ENCODE data around the gene IL11.
"Not testable (repeated sequence)": the region's sequence is repeated elsewhere in the genome, so short reads cannot be mapped to it uniquely, and the experiment has no call there.

IL11 gene

GRCh38 chr19:55350620-55351315, 19.5 kb downstream of the IL11 start:
- DNase-seq (ENCODE audit: low spot score), result no peak

DNA sequence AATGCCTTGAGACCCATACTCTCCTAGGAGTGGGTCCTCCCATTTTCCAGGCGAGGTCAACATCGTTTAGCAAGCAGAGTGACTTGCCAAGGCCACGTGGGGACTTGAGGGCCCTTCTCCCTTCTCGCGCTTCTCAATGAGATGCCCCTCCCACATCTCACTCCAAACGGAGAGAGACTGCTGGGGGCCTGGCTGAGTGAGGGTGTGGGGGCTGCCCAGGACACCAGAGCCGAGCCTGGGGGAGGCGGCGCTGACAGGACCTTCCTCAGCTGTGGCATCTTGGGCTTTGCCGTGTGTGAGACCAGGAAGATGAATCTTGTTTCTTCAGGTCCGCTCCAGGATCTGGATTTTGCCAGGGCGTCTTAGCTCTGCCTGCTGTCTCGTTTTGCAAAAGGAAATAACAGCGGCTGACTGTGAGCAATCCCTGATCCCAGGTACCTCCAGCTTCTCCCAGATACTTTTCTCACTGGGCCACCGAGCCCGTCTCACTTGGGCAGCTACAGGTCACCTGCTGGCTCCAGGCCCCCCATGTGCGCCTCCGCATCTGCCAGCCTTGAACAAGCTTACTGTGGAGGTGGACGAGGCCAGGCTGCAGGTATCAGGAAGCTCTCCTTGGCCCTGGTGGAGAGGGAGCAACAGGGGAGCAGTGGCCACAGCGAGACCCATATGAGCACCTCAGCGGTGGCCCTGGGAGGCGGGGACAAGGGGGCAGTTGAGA, 21.8 kb downstream of the IL11 start:
- DNase-seq (ENCODE audit: low spot score), result peak; percentile 59

- DNase-seq (ENCODE audit: low spot score), result no peak
Measured at GRCh38 chr19:55347442-55348009, 22.7 kb downstream of the IL11 start.

DNA sequence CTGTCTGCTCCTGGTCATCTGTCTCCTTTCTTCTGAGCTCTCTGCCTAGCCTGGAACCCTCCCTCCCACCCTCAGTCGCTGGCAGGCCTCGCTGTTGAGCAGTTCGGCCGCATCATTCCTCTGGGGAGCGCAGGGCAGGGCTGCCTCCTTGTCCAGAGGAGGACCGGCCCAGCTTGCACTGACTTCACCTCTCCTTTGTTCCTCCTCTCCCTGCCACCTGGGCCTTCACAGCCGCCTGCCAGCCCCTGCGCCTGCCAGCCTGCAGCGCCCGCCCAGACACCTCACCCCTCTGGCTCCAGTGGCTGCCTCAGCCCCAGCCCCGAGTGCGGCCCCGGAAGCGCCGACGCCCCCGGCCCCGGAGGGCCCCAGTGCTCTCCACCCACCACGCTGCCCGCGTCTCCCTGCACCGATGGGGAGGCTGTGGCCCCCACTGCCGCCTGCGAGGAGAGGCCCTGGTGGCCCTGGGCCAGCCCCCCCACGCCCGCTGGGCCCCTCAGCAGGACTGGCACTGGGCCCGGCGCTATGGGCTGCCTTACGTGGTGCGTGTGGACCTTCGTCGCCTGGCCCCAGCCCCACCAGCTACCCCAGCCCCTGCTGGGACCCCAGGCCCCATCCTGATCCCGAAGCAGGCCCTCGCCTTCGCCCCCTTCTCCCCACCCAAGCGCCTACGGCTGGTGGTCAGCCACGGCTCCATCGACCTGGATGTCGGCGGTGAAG, 23.4 kb downstream of the IL11 start:
- no peak for DNase-seq (ENCODE audit: low spot score)

DNA sequence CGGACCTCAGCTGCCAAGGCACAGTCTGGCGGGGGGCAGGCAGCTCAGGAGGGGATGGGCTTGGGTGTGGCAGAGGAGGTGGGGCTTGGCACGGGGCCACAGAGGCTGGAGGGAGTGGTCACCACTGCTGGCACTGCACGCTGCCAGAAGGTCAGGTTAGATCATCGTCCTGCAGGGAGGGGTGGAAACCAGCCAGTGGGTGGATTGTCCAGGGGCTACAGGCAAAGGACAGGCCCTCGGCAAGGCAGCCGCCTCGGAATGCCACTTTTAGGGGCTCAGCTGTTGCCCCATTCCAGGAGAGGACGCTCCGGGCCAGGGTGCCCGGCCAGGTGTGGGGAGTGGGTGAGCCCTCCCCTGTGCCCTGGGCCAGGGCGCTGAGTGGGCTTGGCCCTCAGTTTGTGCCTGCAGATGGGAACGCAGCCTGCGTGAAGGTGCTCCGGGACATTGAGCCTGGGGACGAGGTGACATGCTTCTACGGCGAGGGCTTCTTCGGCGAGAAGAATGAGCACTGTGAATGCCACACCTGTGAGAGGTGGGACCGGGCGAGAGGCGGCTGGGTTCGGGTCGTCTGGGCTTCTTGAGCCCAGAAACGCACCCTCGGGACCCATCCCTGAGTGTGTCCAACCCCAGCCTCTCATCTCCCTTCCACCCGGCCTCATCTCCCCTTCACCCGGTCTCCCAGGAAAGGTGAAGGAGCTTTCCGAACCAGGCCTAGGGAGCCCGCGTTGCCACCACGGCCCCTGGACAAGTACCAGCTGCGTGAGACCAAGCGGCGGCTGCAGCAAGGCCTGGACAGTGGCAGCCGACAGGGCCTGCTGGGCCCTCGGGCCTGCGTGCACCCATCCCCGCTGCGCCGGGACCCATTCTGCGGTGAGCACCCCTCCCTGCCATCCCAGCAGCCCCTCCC, 24.2 kb downstream of the IL11 start:
- peak; percentile 80 for DNase-seq (ENCODE audit: low spot score)

GRCh38 chr19:55345101-55345817, 25.0 kb downstream of the IL11 start:
- no peak for DNase-seq (ENCODE audit: low spot score)

GRCh38 chr19:55344444-55344843, 25.8 kb downstream of the IL11 start:
- DNase-seq (ENCODE audit: low spot score), result no peak

DNA sequence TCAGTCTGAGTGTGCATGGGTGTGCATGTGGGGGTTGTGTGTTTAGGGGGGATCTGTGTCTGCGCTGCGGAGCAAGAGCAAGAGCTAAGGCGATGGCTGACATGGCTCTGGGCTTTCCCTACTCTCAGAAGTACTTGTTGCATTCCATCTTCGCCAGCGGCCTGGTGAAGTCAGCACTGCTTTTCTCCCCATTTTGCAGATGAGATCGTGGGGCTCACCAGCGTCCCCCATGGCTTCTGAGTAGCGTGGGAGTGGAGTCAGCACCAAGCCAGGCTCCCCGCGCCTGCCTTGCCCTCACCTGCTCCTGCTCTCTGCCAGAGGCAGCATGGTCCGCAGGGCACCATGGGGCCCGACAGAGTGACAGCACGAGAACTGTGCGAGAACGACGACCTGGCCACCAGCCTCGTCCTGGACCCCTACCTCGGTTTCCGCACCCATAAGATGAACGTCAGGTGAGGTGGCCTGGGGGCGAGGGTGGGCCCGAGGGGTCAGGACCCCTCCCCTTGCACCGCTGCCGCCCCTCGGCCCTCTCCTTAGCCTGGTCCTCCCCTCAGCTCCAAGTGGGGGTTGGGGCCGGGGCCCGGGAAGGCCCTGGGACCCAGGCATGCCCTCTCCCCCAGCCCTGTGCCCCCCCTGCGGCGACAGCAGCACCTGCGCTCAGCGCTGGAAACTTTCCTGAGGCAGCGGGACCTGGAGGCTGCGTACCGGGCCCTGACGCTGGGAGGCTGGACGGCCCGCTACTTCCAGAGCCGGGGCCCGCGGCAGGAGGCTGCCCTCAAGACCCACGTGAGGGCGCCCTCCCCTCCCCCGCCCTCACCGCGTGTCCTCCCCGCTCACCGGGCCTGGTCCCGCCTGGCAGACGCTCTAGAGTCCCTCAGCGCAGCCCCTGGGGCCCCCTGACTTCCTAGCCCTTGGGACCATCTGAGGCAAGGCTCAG, 28.4 kb downstream of the IL11 start:
- no peak for DNase-seq (ENCODE audit: low spot score)

GRCh38 chr19:55341171-55341588, 29.1 kb downstream of the IL11 start:
- DNase-seq (ENCODE audit: low spot score), result peak; percentile 82

GRCh38 chr19:55340784-55341147, 29.5 kb downstream of the IL11 start:
- no peak for DNase-seq (ENCODE audit: low spot score)

- no peak for DNase-seq (ENCODE audit: low spot score)
Measured at GRCh38 chr19:55339889-55340783, 30.1 kb downstream of the IL11 start.

DNA sequence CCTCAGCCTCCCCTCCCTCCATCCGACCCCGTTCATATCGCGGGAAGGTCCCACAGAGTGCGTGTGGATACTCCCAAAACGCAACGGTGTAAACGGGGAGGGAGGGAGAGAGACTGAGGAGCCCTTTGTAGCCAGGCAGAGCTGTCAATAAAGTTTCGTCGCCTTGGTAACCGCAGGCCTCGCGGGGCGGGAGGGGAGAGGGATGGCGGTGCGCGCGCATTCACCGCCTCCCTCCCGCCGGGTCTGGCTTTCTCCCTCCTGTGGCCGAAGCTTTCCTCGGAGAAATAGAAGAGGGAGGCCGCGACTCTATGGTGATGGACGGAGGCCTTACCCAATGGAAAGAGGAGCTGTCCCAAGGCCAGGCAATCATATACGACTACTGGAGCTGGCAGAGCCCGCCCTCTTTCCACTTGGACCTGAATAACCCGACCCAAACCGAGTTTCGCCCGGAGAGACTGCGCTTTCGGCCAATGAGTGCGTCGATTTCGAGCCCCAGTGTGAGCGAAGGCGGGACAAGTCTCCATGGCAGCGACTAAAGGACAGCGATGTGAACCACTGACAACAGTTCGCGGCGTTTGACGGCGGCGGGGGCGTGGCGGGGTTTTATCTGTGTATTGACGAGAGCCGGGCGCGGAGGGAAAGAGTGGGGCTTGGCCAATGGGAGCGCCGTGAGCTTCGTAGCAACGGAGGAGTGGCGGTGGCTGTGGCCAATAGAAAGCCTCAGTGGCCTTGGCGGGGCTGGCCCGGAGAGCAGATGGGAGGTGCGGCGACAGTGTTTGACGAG, 31.0 kb downstream of the IL11 start, which contains the start of gene KMT5C:
TSS of gene KMT5C (plus strand) at position 772 of the 784 bp plus-strand sequence. CDS start 2,061 bp downstream, outside the sequence.
- peak; percentile 100 for DNase-seq (ENCODE audit: low spot score)

DNA sequence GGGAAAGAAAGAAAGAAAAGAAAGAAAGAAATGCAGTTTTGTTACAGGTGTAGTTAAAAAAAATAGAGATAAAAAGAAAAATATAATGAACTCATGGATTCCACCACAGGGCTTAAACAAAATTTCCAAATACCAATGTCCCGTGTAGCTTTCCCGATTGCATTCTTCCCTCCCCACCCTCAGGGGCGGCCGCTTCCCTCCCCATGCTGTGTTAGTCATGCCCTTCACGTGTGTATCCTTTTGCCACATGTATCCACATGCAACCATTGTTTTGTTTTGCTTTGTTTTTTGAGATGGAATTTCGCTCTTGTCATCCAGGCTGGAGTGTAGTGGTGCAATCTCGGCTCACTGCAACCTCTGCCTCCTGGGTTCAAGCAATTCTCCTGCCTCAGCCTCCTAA, 34.2 kb downstream of the IL11 start:
- no peak for DNase-seq (ENCODE audit: low spot score)

DNA sequence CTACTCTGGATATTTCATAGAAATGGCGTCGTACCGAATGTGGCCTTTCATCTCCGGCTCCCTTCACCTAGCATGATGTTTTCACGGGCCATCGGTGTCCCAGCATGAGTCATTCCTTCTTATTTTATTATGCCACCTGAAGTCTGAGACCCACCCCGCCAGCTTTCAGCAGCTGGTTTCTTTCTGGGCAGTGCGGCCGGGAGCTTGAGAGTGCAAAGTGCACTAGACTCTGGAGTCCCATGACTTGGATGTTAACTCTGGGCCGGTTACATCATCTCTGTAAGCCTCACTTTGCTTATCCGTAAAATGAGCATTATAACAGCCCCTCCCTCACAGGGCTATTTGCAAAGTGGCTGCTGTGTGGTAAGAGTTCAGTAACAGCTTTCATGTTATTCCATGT, 36.4 kb downstream of the IL11 start:
- DNase-seq (ENCODE audit: low spot score), result no peak

DNA sequence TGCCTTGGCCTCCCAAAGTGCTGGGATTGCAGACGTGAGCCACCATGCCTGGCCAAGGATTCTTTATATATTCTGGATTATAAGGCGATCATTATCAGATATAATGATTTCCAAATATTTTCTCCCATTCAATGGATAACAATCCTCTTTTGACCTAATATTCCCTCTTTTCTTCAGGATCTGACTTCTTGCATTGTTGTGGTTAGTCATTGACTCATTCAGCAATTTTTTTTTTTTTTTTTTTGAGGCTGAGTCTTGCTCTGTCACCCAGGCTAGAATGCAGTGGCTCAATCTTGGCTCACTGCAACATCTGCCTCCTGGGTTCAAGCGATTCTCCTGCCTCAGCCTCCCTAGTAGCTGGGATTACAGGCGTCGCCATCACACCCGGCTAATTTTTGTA, 40.5 kb downstream of the IL11 start:
- DNase-seq (ENCODE audit: low spot score), result not testable (repeated sequence)

GRCh38 chr19:55328774-55329318, 41.4 kb downstream of the IL11 start:
- DNase-seq (ENCODE audit: low spot score), result not testable (repeated sequence)

DNA sequence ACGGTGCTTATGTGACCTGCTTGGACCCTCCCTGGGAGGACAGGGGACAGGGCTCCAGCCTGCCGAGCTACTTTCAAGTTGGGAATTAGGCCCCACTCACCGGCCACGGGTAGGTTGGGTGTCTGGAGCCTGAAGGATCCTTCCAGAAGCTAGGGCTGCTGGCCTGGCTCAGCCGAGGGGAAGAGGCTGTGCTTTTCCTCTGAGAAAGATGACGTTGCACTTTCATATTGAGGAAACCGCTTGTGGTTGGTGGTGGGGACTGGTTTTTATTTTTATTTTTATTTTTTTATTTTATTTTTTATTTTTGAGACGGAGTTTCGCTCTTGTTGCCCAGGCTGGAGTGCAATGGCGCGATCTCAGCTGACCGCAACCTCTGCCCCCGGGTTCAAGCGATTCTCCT, 45.1 kb downstream of the IL11 start, which contains the start of gene TMEM150B:
TSS of gene TMEM150B (minus strand) at position 170 of the 400 bp plus-strand sequence. CDS start 4,305 bp downstream, outside the sequence.
- no peak for DNase-seq (ENCODE audit: low spot score)

All from left forelimb (tissue), 1 donor.